ENCODE measurements around the gene ATP9B. TPM values are rescaled to one million over a fixed set of nuclear protein-coding genes. Genes with fewer than 3 reads are reported as not detected.

Gene ATP9B
- total RNA-seq, 1 experiment from 2014 or later, result 17.8 TPM

DNA sequence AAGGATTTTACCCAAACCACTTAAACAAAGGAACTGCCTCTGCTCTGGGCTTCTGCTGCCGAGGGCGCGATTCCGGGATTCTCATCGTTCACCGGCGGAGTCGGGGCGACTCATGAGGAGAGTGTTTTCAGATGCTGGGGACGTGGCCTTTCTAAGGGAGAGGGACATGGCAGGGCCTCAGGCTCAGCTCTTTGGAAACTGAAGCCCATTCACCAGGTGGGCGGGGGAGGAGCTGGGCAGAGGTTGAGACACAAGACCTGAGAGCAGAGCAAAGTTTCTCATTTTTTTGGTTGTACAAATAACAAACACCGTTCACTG is 356.3 kb downstream of the ATP9B start:
- no peak overlapping the region for H2AFZ ChIP-seq (ENCODE audit: low read depth, low read length, poor library complexity, severe bottlenecking)
- no peaks in the 10 kb centered on the region for H3K9me2 ChIP-seq (ENCODE audit: insufficient read depth)
- no peak overlapping the region for H3K4me3 ChIP-seq (replicated peaks in 1 of 2; ENCODE audit: low read depth in 1 of 2, low read length in 2 of 2)
- POLR2A ChIA-PET, result no interaction called here
- no peaks in the 10 kb centered on the region for H3K9me3 ChIP-seq (ENCODE audit: control insufficient read depth in 1 of 2, insufficient read depth in 1 of 2, low read depth in 1 of 2, low read length in 2 of 2)
- no peak for DNase-seq (ENCODE audit: low read depth, low spot score)
- H3K4me2 ChIP-seq (ENCODE audit: low read length), result no peak overlapping the region
- TF ChIP-seq SP1 (IDR thresholded peaks at IDR 0.05; ENCODE audit: low read depth) (no peak), JUND (IDR thresholded peaks at IDR 0.05) (no peak), CEBPB (IDR thresholded peaks at IDR 0.05; ENCODE audit: low read depth) (no peak), EZH2phosphoT487 (IDR thresholded peaks at IDR 0.05; ENCODE audit: borderline replicate concordance) (no peak), TCF7L2 (IDR thresholded peaks at IDR 0.05; ENCODE audit: borderline replicate concordance, extremely low read depth, insufficient read depth, insufficient read length) (no peak), SRF (IDR thresholded peaks at IDR 0.05; ENCODE audit: low read depth) (no peak)
- TF ChIP-seq, protein P1, sequence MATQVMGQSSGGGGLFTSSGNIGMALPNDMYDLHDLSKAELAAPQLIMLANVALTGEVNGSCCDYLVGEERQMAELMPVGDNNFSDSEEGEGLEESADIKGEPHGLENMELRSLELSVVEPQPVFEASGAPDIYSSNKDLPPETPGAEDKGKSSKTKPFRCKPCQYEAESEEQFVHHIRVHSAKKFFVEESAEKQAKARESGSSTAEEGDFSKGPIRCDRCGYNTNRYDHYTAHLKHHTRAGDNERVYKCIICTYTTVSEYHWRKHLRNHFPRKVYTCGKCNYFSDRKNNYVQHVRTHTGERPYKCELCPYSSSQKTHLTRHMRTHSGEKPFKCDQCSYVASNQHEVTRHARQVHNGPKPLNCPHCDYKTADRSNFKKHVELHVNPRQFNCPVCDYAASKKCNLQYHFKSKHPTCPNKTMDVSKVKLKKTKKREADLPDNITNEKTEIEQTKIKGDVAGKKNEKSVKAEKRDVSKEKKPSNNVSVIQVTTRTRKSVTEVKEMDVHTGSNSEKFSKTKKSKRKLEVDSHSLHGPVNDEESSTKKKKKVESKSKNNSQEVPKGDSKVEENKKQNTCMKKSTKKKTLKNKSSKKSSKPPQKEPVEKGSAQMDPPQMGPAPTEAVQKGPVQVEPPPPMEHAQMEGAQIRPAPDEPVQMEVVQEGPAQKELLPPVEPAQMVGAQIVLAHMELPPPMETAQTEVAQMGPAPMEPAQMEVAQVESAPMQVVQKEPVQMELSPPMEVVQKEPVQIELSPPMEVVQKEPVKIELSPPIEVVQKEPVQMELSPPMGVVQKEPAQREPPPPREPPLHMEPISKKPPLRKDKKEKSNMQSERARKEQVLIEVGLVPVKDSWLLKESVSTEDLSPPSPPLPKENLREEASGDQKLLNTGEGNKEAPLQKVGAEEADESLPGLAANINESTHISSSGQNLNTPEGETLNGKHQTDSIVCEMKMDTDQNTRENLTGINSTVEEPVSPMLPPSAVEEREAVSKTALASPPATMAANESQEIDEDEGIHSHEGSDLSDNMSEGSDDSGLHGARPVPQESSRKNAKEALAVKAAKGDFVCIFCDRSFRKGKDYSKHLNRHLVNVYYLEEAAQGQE (IDR thresholded peaks at IDR 0.05; ENCODE audit: low read depth), result no peak
- CTCF ChIA-PET, result no interaction called here
- H4K20me1 ChIP-seq (ENCODE audit: insufficient read depth), result no peaks in the 10 kb centered on the region
- no peaks in the 10 kb centered on the region for H3K4me1 ChIP-seq (ENCODE audit: control insufficient read depth in 1 of 2, insufficient read depth in 2 of 2, low read length in 2 of 2)
- H3K27me3 ChIP-seq (ENCODE audit: insufficient read depth, low read length), result no peaks in the 10 kb centered on the region
- H3K9ac ChIP-seq (ENCODE audit: low read length), result no peak overlapping the region
- H3K79me2 ChIP-seq (ENCODE audit: insufficient read depth, low read length), result peaks cover 3% of the 10 kb centered on the region; the same call in 1 of the 2 replicates
- no TSS peak for BruUV-seq (replicated peaks)
- RAD21 ChIA-PET (ENCODE audit: low non-redundant PET in 1 of 2, low total read pairs in 2 of 2, uncharacterized antibody in 2 of 2, unreplicated experiment in 2 of 2), result no interaction called here
- no peaks in the 10 kb centered on the region; a peak in 1 of 4 replicates for H3K36me3 ChIP-seq (ENCODE audit: control insufficient read depth in 1 of 2, insufficient read depth in 2 of 2, low read length in 2 of 2)
- intact Hi-C loops (cut with micrococcal nuclease), result no loop called here
- no peak for ATAC-seq
- H3K27ac ChIP-seq (ENCODE audit: low read depth, low read length), result no peak overlapping the region

Measured in HCT116 (cell line).